Rectal smooth muscle tissue (tissue), 1 donor: ENCODE data around the gene EML4.

Experiments used
- H3K27ac ChIP-seq: one replicate; pipeline ENCODE4 v1.7.0; 2013; ENCODE audit warnings: low read depth, low read length, inconsistent platforms
- H3K27me3 ChIP-seq: one replicate; pipeline ENCODE4 v1.7.0; 2013; ENCODE audit warnings: low read length; ENCODE audit not compliant: control insufficient read depth, insufficient read depth
- H3K36me3 ChIP-seq: one replicate; pipeline ENCODE4 v1.7.0; 2013; ENCODE audit warnings: low read length; ENCODE audit not compliant: control insufficient read depth, insufficient read depth
- H3K4me1 ChIP-seq: one replicate; pipeline ENCODE4 v1.7.0; 2013; ENCODE audit warnings: low read length; ENCODE audit not compliant: control insufficient read depth, insufficient read depth
- H3K4me3 ChIP-seq: one replicate; pipeline ENCODE4 v1.7.0; 2013; ENCODE audit warnings: low read length
- H3K9ac ChIP-seq: one replicate; pipeline ENCODE4 v1.7.0; 2013; ENCODE audit warnings: low read length

The EML4 gene

GRCh38 chr2:42183775-42184174, 14.6 kb downstream of the EML4 start:
- peaks cover 2% of the 10 kb centered on the region for H3K4me1 ChIP-seq
- no peak overlapping the region for H3K9ac ChIP-seq
- no peaks in the 10 kb centered on the region for H3K27me3 ChIP-seq
- no peak overlapping the region for H3K27ac ChIP-seq
- H3K4me3 ChIP-seq, result no peak overlapping the region
- no peaks in the 10 kb centered on the region for H3K36me3 ChIP-seq

GRCh38 chr2:42184346-42184745, 15.2 kb downstream of the EML4 start:
- no peaks in the 10 kb centered on the region for H3K27me3 ChIP-seq
- no peaks in the 10 kb centered on the region for H3K36me3 ChIP-seq
- H3K27ac ChIP-seq, result no peak overlapping the region
- peaks cover 2% of the 10 kb centered on the region for H3K4me1 ChIP-seq
- H3K9ac ChIP-seq, result no peak overlapping the region
- no peak overlapping the region for H3K4me3 ChIP-seq

GRCh38 chr2:42185220-42185921, 16.2 kb downstream of the EML4 start:
- Histone ChIP-seq H3K9ac (no peak overlapping the region), H3K4me1 (peaks cover 2% of the 10 kb centered on the region), H3K4me3 (no peak overlapping the region), H3K27me3 (no peaks in the 10 kb centered on the region), H3K36me3 (no peaks in the 10 kb centered on the region), H3K27ac (no peak overlapping the region)

- Histone ChIP-seq H3K36me3 (no peaks in the 10 kb centered on the region), H3K27me3 (no peaks in the 10 kb centered on the region), H3K9ac (no peak overlapping the region), H3K4me3 (no peak overlapping the region), H3K27ac (no peak overlapping the region), H3K4me1 (peaks cover 2% of the 10 kb centered on the region)
These were observed 17.2 kb downstream of the EML4 start for GRCh38 chr2:42186366-42186765.

GRCh38 chr2:42186945-42187632, 17.9 kb downstream of the EML4 start:
- Histone ChIP-seq H3K4me3 (no peak overlapping the region), H3K4me1 (peaks cover 2% of the 10 kb centered on the region), H3K36me3 (no peaks in the 10 kb centered on the region), H3K27me3 (no peaks in the 10 kb centered on the region), H3K27ac (no peak overlapping the region), H3K9ac (no peak overlapping the region)

GRCh38 chr2:42187886-42188285, 18.7 kb downstream of the EML4 start:
- H3K27ac ChIP-seq, result no peak overlapping the region
- H3K4me3 ChIP-seq, result no peak overlapping the region
- no peak overlapping the region for H3K9ac ChIP-seq
- H3K27me3 ChIP-seq, result no peaks in the 10 kb centered on the region
- peaks cover 2% of the 10 kb centered on the region for H3K4me1 ChIP-seq
- no peaks in the 10 kb centered on the region for H3K36me3 ChIP-seq

- no peaks in the 10 kb centered on the region for H3K4me1 ChIP-seq
- no peak overlapping the region for H3K4me3 ChIP-seq
- no peak overlapping the region for H3K9ac ChIP-seq
- no peaks in the 10 kb centered on the region for H3K36me3 ChIP-seq
- H3K27ac ChIP-seq, result no peak overlapping the region
- no peaks in the 10 kb centered on the region for H3K27me3 ChIP-seq
These were observed 20.0 kb downstream of the EML4 start for GRCh38 chr2:42189235-42189566.

- Histone ChIP-seq H3K27me3 (no peaks in the 10 kb centered on the region), H3K27ac (no peak overlapping the region), H3K4me1 (no peaks in the 10 kb centered on the region), H3K4me3 (no peak overlapping the region), H3K9ac (no peak overlapping the region), H3K36me3 (no peaks in the 10 kb centered on the region)
These were observed 21.0 kb downstream of the EML4 start for GRCh38 chr2:42190191-42190590.

- H3K4me3 ChIP-seq, result no peak overlapping the region
- H3K27ac ChIP-seq, result no peak overlapping the region
- H3K9ac ChIP-seq, result no peak overlapping the region
- no peaks in the 10 kb centered on the region for H3K36me3 ChIP-seq
- no peaks in the 10 kb centered on the region for H3K27me3 ChIP-seq
- no peaks in the 10 kb centered on the region for H3K4me1 ChIP-seq
These were observed 22.3 kb downstream of the EML4 start for GRCh38 chr2:42191285-42192009.

GRCh38 chr2:42192010-42192373, 22.8 kb downstream of the EML4 start:
- H3K4me3 ChIP-seq, result no peak overlapping the region
- no peak overlapping the region for H3K27ac ChIP-seq

GRCh38 chr2:42192652-42193566, 23.8 kb downstream of the EML4 start:
- Histone ChIP-seq H3K4me1 (no peaks in the 10 kb centered on the region), H3K36me3 (no peaks in the 10 kb centered on the region), H3K27ac (no peak overlapping the region), H3K27me3 (no peaks in the 10 kb centered on the region), H3K9ac (no peak overlapping the region), H3K4me3 (no peak overlapping the region)

More at GRCh38 chr2:42192010-42192373, 22.8 kb downstream of the EML4 start:
- H3K9ac ChIP-seq, result no peak overlapping the region
- no peaks in the 10 kb centered on the region for H3K36me3 ChIP-seq
- H3K27me3 ChIP-seq, result no peaks in the 10 kb centered on the region
- H3K4me1 ChIP-seq, result no peaks in the 10 kb centered on the region

GRCh38 chr2:42193722-42194187, 24.6 kb downstream of the EML4 start:
- H3K27me3 ChIP-seq, result no peaks in the 10 kb centered on the region
- H3K4me3 ChIP-seq, result no peak overlapping the region
- H3K36me3 ChIP-seq, result no peaks in the 10 kb centered on the region
- no peak overlapping the region for H3K9ac ChIP-seq
- H3K4me1 ChIP-seq, result no peaks in the 10 kb centered on the region
- no peak overlapping the region for H3K27ac ChIP-seq
